Sigmoid colon (tissue), 7 donors: ENCODE results near the gene TRABD2B. TPM values are rescaled to one million over a fixed set of nuclear protein-coding genes. Genes with fewer than 3 reads are reported as not detected.

ENCODE experiments used
- DNase-seq: peaks from one replicate; pipeline ENCODE4 v3.0.0-alpha.2; 2019
- H3K27ac ChIP-seq, 4 donors: fragments of 200-600 bp; sonication (generic); one replicate each; pipeline ENCODE4 v1.5.1; 2016 to 2019; ENCODE audit warnings: mild to moderate bottlenecking in 1 of 4
- H3K27me3 ChIP-seq, 3 donors: fragments of 200-600 bp; sonication (generic); one replicate each; pipeline ENCODE4 v1.5.1; 2019; ENCODE audit warnings: mild to moderate bottlenecking in 1 of 3
- H3K36me3 ChIP-seq, 4 donors: fragments of 200-600 bp; sonication (generic); one replicate each; pipeline ENCODE4 v1.5.1; 2016 to 2019
- H3K4me1 ChIP-seq, 4 donors: fragments of 200-600 bp; sonication (generic); one replicate each; pipeline ENCODE4 v1.5.1; 2017 to 2019
- H3K4me3 ChIP-seq, 4 donors: fragments of 200-600 bp; sonication (generic); one replicate each; pipeline ENCODE4 v1.5.1; 2017 to 2019; ENCODE audit warnings: mild to moderate bottlenecking in 2 of 4, moderate library complexity in 1 of 4
- H3K9me3 ChIP-seq, 4 donors: fragments of 200-600 bp in 3 of 4; sonication (generic) in 3 of 4; one replicate each; pipeline versions ENCODE4 v1.5.1 to v1.6.1; 2013 to 2019
- CTCF ChIP-seq, 4 experiments: fragments of 450-650 bp in 3 of 4; fragments of 200-600 bp in 1 of 4; IDR thresholded peaks; one replicate each; pipeline ENCODE4 v1.5.1; 2016 to 2019; ENCODE audit warnings: antibody characterized with exemption in 4 of 4, mild to moderate bottlenecking in 3 of 4, moderate library complexity in 2 of 4
- EP300 ChIP-seq, 4 donors: sonication (generic); formaldehyde crosslinking; IDR thresholded peaks; one replicate each; pipeline ENCODE4 v1.6.1; 2017; ENCODE audit warnings: antibody characterized with exemption in 4 of 4
- POLR2A ChIP-seq, 2 donors: fragments of 450-650 bp; IDR thresholded peaks; one replicate each; pipeline ENCODE4 v1.6.1; 2016; ENCODE audit warnings: antibody characterized with exemption in 2 of 2, mild to moderate bottlenecking in 2 of 2, moderate library complexity in 2 of 2
- POLR2AphosphoS5 ChIP-seq, 4 donors: sonication (generic); formaldehyde crosslinking; IDR thresholded peaks; one replicate each; pipeline ENCODE4 v1.6.1; 2017; ENCODE audit warnings: antibody characterized with exemption in 4 of 4
- WGBS, 2 donors: extraction: QIAGEN DNeasy Blood & Tissue Kit; methylation state at CpG; one replicate each; pipeline ENCODE4 v1.1.7; 2013; 5-methylcytosine and 5-hydroxymethylcytosine counted together
- intact Hi-C: fragments of 100-400 bp; cut with DNase I; formaldehyde crosslinking; loops from one replicate; pipeline ENCODE4 v1.15.1; 2023
- polyA plus RNA-seq, 3 donors: library from polyadenylated mRNA; stranded (reverse); fragments of 200-250 nt; gene quantifications; one replicate each; pipeline ENCODE4 v1.2.3, GENCODE V29; 2013
- total RNA-seq, 4 donors: library from RNA; depleted of rRNA; stranded (reverse); fragments of >200 nt; gene quantifications; one replicate each; pipeline ENCODE4 v1.1.0, GENCODE V29; 2016
- donor health status: healthy with polysubstance abuse.
- donor health status: Bipolar disorder and iron deficiency.
- donor health status: healthy.

The TRABD2B gene
- total and polyA plus RNA-seq, 7 donors, result 0.63 to 1.8 (median 1.0) TPM; not detected in 1

- H3K4me1 ChIP-seq, result peaks cover 0 to 13% (median 10%) of the 10 kb centered on the region in 4 donors
- H3K27ac ChIP-seq, result no peak overlapping the region
- no peaks in the 10 kb centered on the region for H3K9me3 ChIP-seq
- DNase-seq, result no peak
- H3K36me3 ChIP-seq, result no peaks in the 10 kb centered on the region
- WGBS, 2 donors, result 87 to 92% methylated on average over 3 of the region's 3 CpGs
- no peak overlapping the region for H3K4me3 ChIP-seq
- no peaks in the 10 kb centered on the region for H3K27me3 ChIP-seq
- intact Hi-C loops, result no loop called here
- no peak for TF ChIP-seq EP300 (IDR thresholded peaks at IDR 0.05)
- no peak for TF ChIP-seq POLR2A (IDR thresholded peaks at IDR 0.05)
- no peak for TF ChIP-seq POLR2AphosphoS5 (IDR thresholded peaks at IDR 0.05)
- no peak for TF ChIP-seq CTCF (IDR thresholded peaks at IDR 0.05)
Measured at GRCh38 chr1:47968556-47968888, 28.7 kb downstream of the TRABD2B start.

GRCh38 chr1:47967864-47968555 is 29.2 kb downstream of the TRABD2B start:
- H3K9me3 ChIP-seq, result no peaks in the 10 kb centered on the region
- WGBS, 2 donors, result 85 to 86% methylated on average over 7 of the region's 7 CpGs
- no peak overlapping the region for H3K27ac ChIP-seq
- H3K4me1 ChIP-seq, result peaks cover 0 to 18% (median 15%) of the 10 kb centered on the region in 4 donors
- no peak for TF ChIP-seq EP300 (IDR thresholded peaks at IDR 0.05)
- no peak for TF ChIP-seq CTCF (IDR thresholded peaks at IDR 0.05)
- TF ChIP-seq POLR2AphosphoS5 (IDR thresholded peaks at IDR 0.05), result no peak
- DNase-seq, result no peak
- H3K27me3 ChIP-seq, result no peaks in the 10 kb centered on the region
- H3K36me3 ChIP-seq, result no peaks in the 10 kb centered on the region
- no peak overlapping the region for H3K4me3 ChIP-seq
- intact Hi-C loops, result no loop called here

- Histone ChIP-seq H3K4me3 (no peak overlapping the region), H3K9me3 (no peaks in the 10 kb centered on the region), H3K36me3 (no peaks in the 10 kb centered on the region), H3K4me1 (peaks cover 0 to 24% (median 20%) of the 10 kb centered on the region in 4 donors), H3K27me3 (no peaks in the 10 kb centered on the region), H3K27ac (no peak overlapping the region)
- TF ChIP-seq POLR2AphosphoS5 (IDR thresholded peaks at IDR 0.05), result no peak
- no peak for TF ChIP-seq POLR2A (IDR thresholded peaks at IDR 0.05)
- TF ChIP-seq CTCF (IDR thresholded peaks at IDR 0.05), result no peak
- TF ChIP-seq EP300 (IDR thresholded peaks at IDR 0.05), result no peak
- DNase-seq, result no peak
- 83 to 88% methylated on average over 4 of the region's 4 CpGs for WGBS, 2 donors
- intact Hi-C loops, result no loop called here
Measured at GRCh38 chr1:47965816-47966215, 31.4 kb downstream of the TRABD2B start.

GRCh38 chr1:47964636-47965035 is 32.5 kb downstream of the TRABD2B start:
- no peak overlapping the region for H3K4me3 ChIP-seq
- 76 to 82% methylated on average over 5 of the region's 5 CpGs for WGBS, 2 donors
- no peak for TF ChIP-seq CTCF (IDR thresholded peaks at IDR 0.05)
- TF ChIP-seq POLR2AphosphoS5 (IDR thresholded peaks at IDR 0.05), result no peak
- no peak for TF ChIP-seq EP300 (IDR thresholded peaks at IDR 0.05)
- no peak for TF ChIP-seq POLR2A (IDR thresholded peaks at IDR 0.05)
- H3K36me3 ChIP-seq, result no peaks in the 10 kb centered on the region
- no peaks in the 10 kb centered on the region for H3K27me3 ChIP-seq
- H3K9me3 ChIP-seq, result no peaks in the 10 kb centered on the region
- intact Hi-C loops, result no loop called here
- H3K4me1 ChIP-seq, result peaks cover 0 to 24% (median 20%) of the 10 kb centered on the region in 4 donors
- no peak overlapping the region for H3K27ac ChIP-seq
- no peak for DNase-seq
